Measurements from ENCODE around the gene SULT6B1. TPM values are rescaled to one million over a fixed set of nuclear protein-coding genes. Genes with fewer than 3 reads are reported as not detected.

Gene SULT6B1
- total RNA-seq, 5 donors from 2014 or later (not counting 1 experiment from before 2014, with no cell fraction given), result not detected

- peaks cover 8 to 30% of the 10 kb centered on the region in 2 experiments for H3K4me1 ChIP-seq (ENCODE audit: control insufficient read depth in 1 of 2, extremely low read depth in 1 of 2, insufficient read depth in 2 of 2, low read length in 2 of 2)
- H3K27me3 ChIP-seq (replicated peaks in 1 of 2; ENCODE audit: control insufficient read depth in 2 of 2, extremely low read depth in 1 of 2, insufficient read depth in 2 of 2, low read length in 1 of 2), result no peaks in the 10 kb centered on the region
- DNase-seq (peak; percentile 63 to 88 (median 80)), ATAC-seq (replicated peaks in 1 of 4) (peak; percentile 92 to 98 (median 94))
- peaks cover 0 to 3% (median 2%) of the 10 kb centered on the region in 3 donors for H3K9me3 Mint-ChIP-seq
- H3K36me3 Mint-ChIP-seq, result peaks cover 20% of the 10 kb centered on the region
- peak within 1 kb of the TSS; percentile 91 to 93 for H3K27ac Mint-ChIP-seq
- CTCF ChIA-PET, result interaction anchor here (0.6 to 1.5 kb wide), 3 partner anchors 11 to 118 kb away, joined by 3 to 4 read pairs (median 4); no protein-coding TSS in a partner anchor
- peak within 1 kb of the TSS; percentile 88 to 95 (median 93) for H3K4me3 Mint-ChIP-seq
- POLR2A ChIA-PET, result interaction anchor here (0.5 to 0.7 kb wide), 7 partner anchors 12 to 1594 kb away, joined by 3 to 5 read pairs (median 3); no protein-coding TSS in a partner anchor
- peaks cover 0 to 2% of the 10 kb centered on the region in 2 donors for H3K36me3 ChIP-seq (ENCODE audit: control insufficient read depth in 2 of 2, extremely low read depth in 1 of 2, insufficient read depth in 1 of 2, low read length in 1 of 2)
- 2% methylated on average over 35 of the region's 55 CpGs for WGBS (ENCODE audit: insufficient coverage)
- no peaks in the 10 kb centered on the region for H3K9me3 ChIP-seq
- H3K4me1 Mint-ChIP-seq, result peaks cover 48 to 67% (median 52%) of the 10 kb centered on the region in 3 donors
- peak within 1 kb of the TSS; percentile 69 for H3K27ac ChIP-seq (ENCODE audit: low read length)
- peak within 1 kb of the TSS; percentile 78 to 94 for H3K4me3 ChIP-seq (ENCODE audit: control insufficient read depth in 1 of 2, extremely low read depth in 1 of 2, low read length in 1 of 2)
- H3K27me3 Mint-ChIP-seq, result no peaks in the 10 kb centered on the region
Observed at GRCh38 chr2:37156857-37157714, 31.4 kb downstream of the SULT6B1 start, which contains the start of gene EIF2AK2. TSS of gene EIF2AK2 (minus strand) at chr2:37156980. CDS start at chr2:37147806, 9,174 bp downstream.

- Mint-ChIP-seq H3K4me3 (peak overlapping the region; percentile 88 to 95 (median 93)), H3K9me3 (peaks cover 0 to 3% (median 2%) of the 10 kb centered on the region in 3 donors), H3K36me3 (peaks cover 23% of the 10 kb centered on the region), H3K4me1 (peaks cover 54 to 67% (median 58%) of the 10 kb centered on the region in 3 donors), H3K27ac (peak overlapping the region; percentile 88 to 91), H3K27me3 (no peaks in the 10 kb centered on the region)
- DNase-seq, result peak in 20 of 35 experiments; percentile 4 to 40 (median 16)
- 3% methylated on average over 23 of the region's 27 CpGs for WGBS (ENCODE audit: insufficient coverage)
- Histone ChIP-seq H3K4me1 (ENCODE audit: control insufficient read depth in 1 of 2, extremely low read depth in 1 of 2, insufficient read depth in 2 of 2, low read length in 2 of 2) (peaks cover 8 to 30% of the 10 kb centered on the region in 2 experiments), H3K27me3 (replicated peaks in 1 of 2; ENCODE audit: control insufficient read depth in 2 of 2, extremely low read depth in 1 of 2, insufficient read depth in 2 of 2, low read length in 1 of 2) (no peaks in the 10 kb centered on the region), H3K27ac (ENCODE audit: low read length) (peak overlapping the region; percentile 69), H3K36me3 (ENCODE audit: control insufficient read depth in 2 of 2, extremely low read depth in 1 of 2, insufficient read depth in 1 of 2, low read length in 1 of 2) (peaks cover 0 to 2% of the 10 kb centered on the region in 2 donors), H3K4me3 (ENCODE audit: control insufficient read depth in 1 of 2, extremely low read depth in 1 of 2, low read length in 1 of 2) (peak overlapping the region; percentile 78 to 94), H3K9me3 (no peaks in the 10 kb centered on the region)
- ChIA-PET CTCF (interaction anchor here (0.6 to 1.2 kb wide), 5 partner anchors 13 to 732 kb away, joined by 3 to 4 read pairs (median 4); no protein-coding TSS in a partner anchor), POLR2A (interaction anchor here (0.5 to 0.6 kb wide), 4 partner anchors 65 to 1595 kb away, joined by 3 to 6 read pairs (median 4); no protein-coding TSS in a partner anchor)
- peak; percentile 21 to 33 (median 24) for ATAC-seq (replicated peaks in 1 of 4)
Observed at GRCh38 chr2:37156071-37156856, 32.2 kb downstream of the SULT6B1 start.

- DNase-seq, result no peak
- Histone ChIP-seq H3K36me3 (ENCODE audit: control insufficient read depth in 2 of 2, extremely low read depth in 1 of 2, insufficient read depth in 1 of 2, low read length in 1 of 2) (peaks cover 0 to 2% of the 10 kb centered on the region in 2 donors), H3K4me1 (ENCODE audit: control insufficient read depth in 1 of 2, extremely low read depth in 1 of 2, insufficient read depth in 2 of 2, low read length in 2 of 2) (peaks cover 17 to 30% of the 10 kb centered on the region in 2 experiments), H3K27ac (ENCODE audit: low read length) (no peak overlapping the region), H3K27me3 (replicated peaks in 1 of 2; ENCODE audit: control insufficient read depth in 2 of 2, extremely low read depth in 1 of 2, insufficient read depth in 2 of 2, low read length in 1 of 2) (no peaks in the 10 kb centered on the region), H3K9me3 (no peaks in the 10 kb centered on the region), H3K4me3 (ENCODE audit: control insufficient read depth in 1 of 2, extremely low read depth in 1 of 2, low read length in 1 of 2) (no peak overlapping the region)
- Mint-ChIP-seq H3K36me3 (peaks cover 28% of the 10 kb centered on the region), H3K9me3 (peaks cover 0 to 3% (median 2%) of the 10 kb centered on the region in 3 donors), H3K4me3 (peak overlapping the region; percentile 88 to 95 (median 93)), H3K27ac (peak overlapping the region; percentile 88 to 91), H3K27me3 (no peaks in the 10 kb centered on the region), H3K4me1 (peaks cover 68 to 77% (median 69%) of the 10 kb centered on the region in 3 donors)
- POLR2A ChIA-PET, result interaction anchor here (0.5 to 0.7 kb wide), 3 partner anchors 9 to 58 kb away, joined by 3 to 9 read pairs (median 3); no protein-coding TSS in a partner anchor
- no peak for ATAC-seq (replicated peaks in 1 of 4)
- 93% methylated on average over 4 of the region's 4 CpGs for WGBS (ENCODE audit: insufficient coverage)
- CTCF ChIA-PET, result interaction anchor here in 1 of 2 donors (0.6 kb wide), 1 partner anchor 241 kb away, joined by 3 read pairs; no protein-coding TSS in a partner anchor
Observed at GRCh38 chr2:37154785-37155184, 33.7 kb downstream of the SULT6B1 start.

- no peaks in the 10 kb centered on the region for H3K9me3 ChIP-seq
- peaks cover 39% of the 10 kb centered on the region for H3K36me3 Mint-ChIP-seq
- H3K4me3 Mint-ChIP-seq, result no peak overlapping the region
- H3K27ac ChIP-seq (ENCODE audit: low read length), result no peak overlapping the region
- H3K4me1 Mint-ChIP-seq, result peaks cover 70 to 78% (median 74%) of the 10 kb centered on the region in 3 donors
- H3K9me3 Mint-ChIP-seq, result peaks cover 0 to 3% (median 2%) of the 10 kb centered on the region in 3 donors
- H3K27ac Mint-ChIP-seq, result peak overlapping the region; percentile 0 to 19
- H3K27me3 ChIP-seq (replicated peaks in 1 of 2; ENCODE audit: control insufficient read depth in 2 of 2, extremely low read depth in 1 of 2, insufficient read depth in 2 of 2, low read length in 1 of 2), result no peaks in the 10 kb centered on the region
- ATAC-seq (replicated peaks in 1 of 4) (no peak), DNase-seq (no peak)
- no peak overlapping the region for H3K4me3 ChIP-seq (ENCODE audit: control insufficient read depth in 1 of 2, extremely low read depth in 1 of 2, low read length in 1 of 2)
- ChIA-PET CTCF (no interaction called here), POLR2A (no interaction called here)
- WGBS (ENCODE audit: insufficient coverage), result no CpG with 5 or more reads among the region's 5 CpGs
- H3K27me3 Mint-ChIP-seq, result no peaks in the 10 kb centered on the region
- H3K4me1 ChIP-seq (ENCODE audit: control insufficient read depth in 1 of 2, extremely low read depth in 1 of 2, insufficient read depth in 2 of 2, low read length in 2 of 2), result peaks cover 17 to 29% of the 10 kb centered on the region in 2 experiments
- H3K36me3 ChIP-seq (ENCODE audit: control insufficient read depth in 2 of 2, extremely low read depth in 1 of 2, insufficient read depth in 1 of 2, low read length in 1 of 2), result peaks cover 0 to 7% of the 10 kb centered on the region in 2 donors
Observed at GRCh38 chr2:37153224-37153623, 35.2 kb downstream of the SULT6B1 start.

GRCh38 chr2:37149626-37150322 lies 38.7 kb downstream of the SULT6B1 start:
- Mint-ChIP-seq H3K9me3 (peaks cover 0 to 3% (median 2%) of the 10 kb centered on the region in 3 donors), H3K4me1 (peaks cover 45 to 52% (median 47%) of the 10 kb centered on the region in 3 donors), H3K27ac (peak overlapping the region; percentile 54 to 84), H3K36me3 (peaks cover 53% of the 10 kb centered on the region), H3K4me3 (peak overlapping the region; percentile 22 to 66 (median 44)), H3K27me3 (no peaks in the 10 kb centered on the region)
- ChIA-PET POLR2A (interaction anchor here in 1 of 2 donors (0.6 kb wide), 1 partner anchor 173 kb away, joined by 3 read pairs; no protein-coding TSS in a partner anchor), CTCF (interaction anchor here in 1 of 2 donors (0.6 to 0.7 kb wide), 2 partner anchors 47 to 250 kb away, joined by 3 to 5 read pairs; no protein-coding TSS in a partner anchor)
- peak in 2 of 35 experiments; percentile 6 to 38 for DNase-seq
- Histone ChIP-seq H3K9me3 (no peaks in the 10 kb centered on the region), H3K27me3 (replicated peaks in 1 of 2; ENCODE audit: control insufficient read depth in 2 of 2, extremely low read depth in 1 of 2, insufficient read depth in 2 of 2, low read length in 1 of 2) (no peaks in the 10 kb centered on the region), H3K36me3 (ENCODE audit: control insufficient read depth in 2 of 2, extremely low read depth in 1 of 2, insufficient read depth in 1 of 2, low read length in 1 of 2) (peaks cover 0 to 29% of the 10 kb centered on the region in 2 donors), H3K4me3 (ENCODE audit: control insufficient read depth in 1 of 2, extremely low read depth in 1 of 2, low read length in 1 of 2) (no peak overlapping the region), H3K27ac (ENCODE audit: low read length) (peak overlapping the region; percentile 10), H3K4me1 (ENCODE audit: control insufficient read depth in 1 of 2, extremely low read depth in 1 of 2, insufficient read depth in 2 of 2, low read length in 2 of 2) (peaks cover 3 to 9% of the 10 kb centered on the region in 2 experiments)
- 52% methylated on average over 3 of the region's 6 CpGs for WGBS (ENCODE audit: insufficient coverage)
- ATAC-seq (replicated peaks in 1 of 4), result peak in 2 of 4 experiments; percentile 60 to 62

Measured in T-cell (primary cell).